Liver (tissue), 2 donors: ENCODE measurements around the gene RBKS.

Experiments used
- CTCF ChIP-seq: fragments of 150-350 bp; IDR thresholded peaks from 2 replicates; pipeline ENCODE4 v1.5.1; 2017; ENCODE audit warnings: improper control_type of control experiment, low read depth, low read length; ENCODE audit not compliant: missing input control
- FOXA1 ChIP-seq: IDR thresholded peaks from 2 replicates; pipeline ENCODE4 v1.6.1; 2016; ENCODE audit warnings: antibody characterized with exemption
- donor health status: healthy.

- TF ChIP-seq CTCF: no peak
- TF ChIP-seq FOXA1: no peak
Measured at GRCh38 chr2:27885234-27885633, 5.0 kb downstream of the RBKS start.
